ENCODE data around the gene STX4. TPM values are rescaled to one million over a fixed set of nuclear protein-coding genes. Genes with fewer than 3 reads are reported as not detected.
A peak's percentile ranks its signal among the peaks of the same experiment; 100 is the strongest.

The STX4 gene
- total RNA-seq, 1 donor from 2014 or later, result 21.9 TPM

DNA sequence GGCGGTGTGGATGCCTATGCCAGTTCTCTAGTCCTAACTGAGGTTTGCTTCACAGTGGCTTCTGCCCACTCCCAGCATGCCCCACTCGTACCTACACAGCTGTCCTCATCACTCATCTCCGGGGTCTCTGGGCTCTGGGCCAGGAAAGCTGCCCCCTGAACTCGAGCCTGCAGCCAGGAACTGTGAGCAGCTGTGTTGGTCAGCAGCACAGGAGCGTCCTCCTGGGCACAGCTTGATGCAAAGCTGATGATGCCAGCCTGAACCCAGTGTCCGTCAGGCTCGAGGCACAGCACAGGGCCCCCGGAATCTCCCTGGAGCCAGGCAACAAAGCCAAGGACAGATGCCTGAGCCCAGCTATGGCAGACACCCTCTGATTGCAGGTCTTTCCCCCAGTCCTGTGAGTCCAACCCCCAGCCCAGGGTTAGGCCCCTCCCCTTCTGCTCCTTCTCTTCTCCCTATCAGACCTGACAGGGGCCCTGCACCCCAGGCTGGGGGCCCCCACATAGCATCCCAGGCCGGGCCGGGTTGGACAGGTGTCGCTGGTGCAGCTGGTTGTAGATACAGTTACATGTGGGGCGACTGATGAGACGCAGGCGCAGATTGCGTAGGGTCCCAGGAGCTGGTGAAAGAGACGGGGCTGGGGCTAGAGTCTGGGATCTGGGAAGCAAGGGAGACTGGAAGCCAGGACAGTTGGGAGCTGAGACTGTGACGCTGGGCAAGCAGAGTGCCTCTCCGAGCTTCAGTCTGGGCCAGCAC is 52.7 kb downstream of the STX4 start:
- peak overlapping the region; percentile 34 for H3K4me3 Mint-ChIP-seq
- H3K27me3 Mint-ChIP-seq (ENCODE audit: low read depth), result peaks cover 2% of the 10 kb centered on the region
- no peaks in the 10 kb centered on the region for H3K9me3 Mint-ChIP-seq
- TF ChIP-seq, protein P1, sequence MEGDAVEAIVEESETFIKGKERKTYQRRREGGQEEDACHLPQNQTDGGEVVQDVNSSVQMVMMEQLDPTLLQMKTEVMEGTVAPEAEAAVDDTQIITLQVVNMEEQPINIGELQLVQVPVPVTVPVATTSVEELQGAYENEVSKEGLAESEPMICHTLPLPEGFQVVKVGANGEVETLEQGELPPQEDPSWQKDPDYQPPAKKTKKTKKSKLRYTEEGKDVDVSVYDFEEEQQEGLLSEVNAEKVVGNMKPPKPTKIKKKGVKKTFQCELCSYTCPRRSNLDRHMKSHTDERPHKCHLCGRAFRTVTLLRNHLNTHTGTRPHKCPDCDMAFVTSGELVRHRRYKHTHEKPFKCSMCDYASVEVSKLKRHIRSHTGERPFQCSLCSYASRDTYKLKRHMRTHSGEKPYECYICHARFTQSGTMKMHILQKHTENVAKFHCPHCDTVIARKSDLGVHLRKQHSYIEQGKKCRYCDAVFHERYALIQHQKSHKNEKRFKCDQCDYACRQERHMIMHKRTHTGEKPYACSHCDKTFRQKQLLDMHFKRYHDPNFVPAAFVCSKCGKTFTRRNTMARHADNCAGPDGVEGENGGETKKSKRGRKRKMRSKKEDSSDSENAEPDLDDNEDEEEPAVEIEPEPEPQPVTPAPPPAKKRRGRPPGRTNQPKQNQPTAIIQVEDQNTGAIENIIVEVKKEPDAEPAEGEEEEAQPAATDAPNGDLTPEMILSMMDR (conservative IDR thresholded peaks at IDR 0.05), result no peak
- peaks cover 4% of the 10 kb centered on the region for H3K4me1 Mint-ChIP-seq
- H3K27ac Mint-ChIP-seq (ENCODE audit: unreplicated experiment), result peak overlapping the region; percentile 67
- H3K36me3 Mint-ChIP-seq (ENCODE audit: low read depth), result peaks cover 2% of the 10 kb centered on the region
- no peak for DNase-seq (ENCODE audit: low read depth, low spot score)

DNA sequence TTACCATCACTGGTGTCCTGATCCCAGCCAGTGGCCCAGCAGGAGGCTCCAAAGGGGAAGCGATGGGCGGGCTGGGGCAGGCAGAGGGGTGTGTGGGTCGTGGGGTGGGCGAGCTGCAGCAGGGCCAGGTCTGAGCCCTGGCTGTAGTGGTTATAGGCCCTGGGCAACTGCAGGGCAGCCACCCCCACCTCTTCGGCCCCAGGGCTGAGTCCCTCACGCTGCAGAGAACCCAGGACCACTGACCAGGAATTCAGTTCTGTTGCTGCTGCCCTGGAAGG is 53.2 kb downstream of the STX4 start:
- Mint-ChIP-seq H3K36me3 (ENCODE audit: low read depth) (peaks cover 2% of the 10 kb centered on the region), H3K4me1 (peaks cover 4% of the 10 kb centered on the region), H3K9me3 (no peaks in the 10 kb centered on the region), H3K27ac (ENCODE audit: unreplicated experiment) (no peak overlapping the region), H3K27me3 (ENCODE audit: low read depth) (peaks cover 2% of the 10 kb centered on the region), H3K4me3 (peak overlapping the region; percentile 34)
- DNase-seq (ENCODE audit: low read depth, low spot score), result no peak
- TF ChIP-seq, protein P1 (conservative IDR thresholded peaks at IDR 0.05), result no peak

DNA sequence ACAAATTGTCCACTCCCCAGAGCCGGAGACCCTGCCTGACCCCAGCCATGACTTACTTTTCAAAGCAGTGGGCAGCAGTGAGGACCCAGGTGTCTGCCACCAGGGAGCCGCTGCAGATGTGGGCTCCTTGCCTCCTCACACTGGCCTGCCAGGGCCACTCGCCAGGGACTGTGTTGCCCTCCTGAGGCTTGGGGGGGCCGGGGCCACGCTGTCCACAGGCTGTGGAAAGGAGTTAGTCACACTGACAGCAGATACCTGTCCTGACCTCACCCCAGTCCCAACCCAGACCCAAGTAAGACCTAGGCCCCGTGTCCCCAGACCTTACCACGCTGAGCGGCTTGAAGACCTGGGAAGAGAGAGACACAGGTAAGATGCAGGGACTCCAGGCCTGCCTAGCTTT is 54.1 kb downstream of the STX4 start:
- H3K36me3 Mint-ChIP-seq (ENCODE audit: low read depth), result peaks cover 2% of the 10 kb centered on the region
- peak overlapping the region; percentile 65 for H3K4me3 Mint-ChIP-seq
- H3K27me3 Mint-ChIP-seq (ENCODE audit: low read depth), result no peaks in the 10 kb centered on the region
- DNase-seq (ENCODE audit: low read depth, low spot score), result no peak
- no peak overlapping the region for H3K27ac Mint-ChIP-seq (ENCODE audit: unreplicated experiment)
- TF ChIP-seq, protein P1 (conservative IDR thresholded peaks at IDR 0.05), result no peak
- no peaks in the 10 kb centered on the region for H3K4me1 Mint-ChIP-seq
- H3K9me3 Mint-ChIP-seq, result no peaks in the 10 kb centered on the region

DNA sequence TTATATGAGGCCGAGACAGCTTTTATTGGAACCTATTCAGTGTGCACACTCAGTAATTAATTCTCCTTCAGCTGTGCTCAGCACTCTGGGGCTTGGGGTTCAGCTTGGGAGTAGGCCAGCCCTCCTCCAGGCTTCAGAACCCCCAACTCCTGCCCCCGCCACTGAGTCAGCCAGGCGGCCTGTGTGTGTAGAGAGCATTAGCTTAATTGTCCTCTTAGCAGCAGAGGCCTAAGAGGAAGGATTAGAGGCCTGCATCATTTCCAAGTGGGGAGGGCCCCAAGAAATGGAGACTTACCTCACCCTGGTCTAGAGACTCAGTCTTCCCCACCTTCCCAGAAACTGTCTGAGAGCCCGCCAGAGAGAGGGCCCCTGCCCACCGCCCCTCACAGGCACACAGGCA is 54.6 kb downstream of the STX4 start:
- no peaks in the 10 kb centered on the region for H3K4me1 Mint-ChIP-seq
- no peak overlapping the region for H3K27ac Mint-ChIP-seq (ENCODE audit: unreplicated experiment)
- peaks cover 2% of the 10 kb centered on the region for H3K36me3 Mint-ChIP-seq (ENCODE audit: low read depth)
- no peaks in the 10 kb centered on the region for H3K27me3 Mint-ChIP-seq (ENCODE audit: low read depth)
- no peaks in the 10 kb centered on the region for H3K9me3 Mint-ChIP-seq
- TF ChIP-seq, protein P1 (conservative IDR thresholded peaks at IDR 0.05), result no peak
- no peak for DNase-seq (ENCODE audit: low read depth, low spot score)
- no peak overlapping the region for H3K4me3 Mint-ChIP-seq

DNA sequence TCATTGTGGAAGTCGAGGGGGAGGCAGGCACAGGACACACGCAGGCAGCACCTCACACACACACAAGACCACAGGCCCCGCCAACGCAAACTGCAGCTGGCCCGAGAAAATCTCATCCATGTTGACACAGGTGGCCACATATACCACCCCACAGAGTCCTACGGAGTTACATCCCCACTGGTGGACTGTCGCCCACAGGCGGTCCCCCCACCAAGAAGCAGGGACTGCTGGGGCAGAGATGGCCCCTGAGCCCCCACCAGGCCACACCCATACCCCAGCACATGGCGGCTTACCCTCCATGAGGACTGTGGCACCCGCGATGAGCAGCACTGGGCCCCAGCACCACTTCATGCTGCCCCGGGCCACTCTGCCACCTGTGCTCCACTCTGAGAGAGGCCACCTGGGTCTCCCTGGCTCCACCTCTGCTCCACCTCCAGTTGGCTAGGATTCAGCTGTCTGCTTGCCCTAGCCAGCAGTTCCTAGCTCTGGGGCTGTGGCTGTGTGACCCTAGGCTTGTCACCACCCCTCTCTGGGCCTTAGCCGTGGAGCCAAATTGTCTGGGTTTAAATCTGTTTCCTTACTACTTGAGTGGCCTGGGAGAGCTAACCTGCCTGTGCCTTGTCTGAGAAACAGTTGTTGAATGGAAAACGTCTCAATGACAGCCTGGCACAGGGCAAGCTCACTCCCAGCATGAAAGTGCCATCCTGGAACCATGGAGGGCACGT is 55.3 kb downstream of the STX4 start, which contains the start of gene PRSS53:
Gene PRSS53 (minus strand): TSS at position 485 of the 725 bp plus-strand sequence. CDS start 134 bp downstream, at position 351.
- Mint-ChIP-seq H3K4me3 (peak within 1 kb of the TSS; percentile 34), H3K27me3 (ENCODE audit: low read depth) (no peaks in the 10 kb centered on the region), H3K27ac (ENCODE audit: unreplicated experiment) (no peak within 1 kb of the TSS), H3K9me3 (no peaks in the 10 kb centered on the region), H3K4me1 (peaks cover 5% of the 10 kb centered on the region), H3K36me3 (ENCODE audit: low read depth) (peaks cover 2% of the 10 kb centered on the region)
- DNase-seq (ENCODE audit: low read depth, low spot score), result no peak
- TF ChIP-seq, protein P1 (conservative IDR thresholded peaks at IDR 0.05), result no peak

All from neural crest cell (in vitro differentiated cells).